Prostate gland (tissue), 2 donors: ENCODE results near the gene INPP5F.

ENCODE experiments used
- POLR2A ChIP-seq: fragments of 450-650 bp; IDR thresholded peaks from one replicate; pipeline ENCODE4 v1.6.1; 2016; ENCODE audit warnings: antibody characterized with exemption, mild to moderate bottlenecking
- POLR2AphosphoS5 ChIP-seq: sonication (generic); formaldehyde crosslinking; IDR thresholded peaks from one replicate; pipeline ENCODE4 v1.6.1; 2017; ENCODE audit warnings: antibody characterized with exemption
- TF ChIP-seq, protein P1 (sequence below), 4 experiments: fragments of 200-600 bp in 2 of 4; fragments of 450-650 bp in 2 of 4; sonication (generic) in 2 of 4; IDR thresholded peaks; 1 replicate in 3 of 4; 2 replicates in 1 of 4; pipeline ENCODE4 v1.5.1; 2016 to 2019; ENCODE audit warnings: antibody characterized with exemption in 4 of 4, mild to moderate bottlenecking in 2 of 4, moderate library complexity in 2 of 4

DNA sequence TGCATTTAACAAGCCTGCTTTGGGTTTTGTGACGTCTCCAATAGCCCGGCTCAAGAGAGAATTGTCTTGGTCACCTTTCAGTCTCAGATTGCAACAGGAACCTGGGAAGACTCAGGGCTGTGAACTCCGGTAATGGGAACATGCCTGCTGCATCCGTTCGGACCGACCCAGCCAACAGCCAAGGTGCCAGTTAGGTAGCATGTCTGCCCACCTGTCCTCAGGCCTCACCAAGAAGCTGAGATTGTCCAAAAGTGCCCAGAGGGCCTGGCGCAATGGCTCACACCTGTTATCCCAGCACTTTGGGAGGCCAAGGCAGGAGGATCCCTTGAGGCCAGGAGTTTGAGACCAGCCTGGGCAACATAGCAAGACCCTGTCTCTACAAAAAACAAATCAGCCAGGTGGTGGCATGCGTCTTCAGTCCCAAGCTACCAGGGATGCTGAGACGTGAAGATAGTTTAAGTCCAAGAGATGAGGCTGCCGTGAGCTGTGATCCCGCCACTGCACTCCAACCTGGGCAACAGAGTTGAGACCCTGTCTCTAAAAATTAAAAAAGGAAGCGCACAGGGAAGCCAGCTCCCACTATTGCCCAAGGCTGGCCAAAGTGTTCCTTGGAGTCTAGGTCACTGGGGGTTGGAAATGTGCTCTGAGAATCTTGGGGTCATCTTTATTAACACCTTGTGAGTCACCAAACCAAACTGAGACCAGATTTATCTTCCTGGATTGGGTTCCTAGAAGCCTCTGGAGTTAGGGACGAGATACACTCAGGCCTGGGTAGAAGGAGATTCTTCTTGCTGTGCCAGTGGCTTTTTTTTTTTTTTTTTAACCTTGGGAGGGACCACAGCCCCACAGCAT lies 47.7 kb upstream of the INPP5F start:
- TF ChIP-seq POLR2A (no peak), POLR2AphosphoS5 (no peak)
- TF ChIP-seq, protein P1, sequence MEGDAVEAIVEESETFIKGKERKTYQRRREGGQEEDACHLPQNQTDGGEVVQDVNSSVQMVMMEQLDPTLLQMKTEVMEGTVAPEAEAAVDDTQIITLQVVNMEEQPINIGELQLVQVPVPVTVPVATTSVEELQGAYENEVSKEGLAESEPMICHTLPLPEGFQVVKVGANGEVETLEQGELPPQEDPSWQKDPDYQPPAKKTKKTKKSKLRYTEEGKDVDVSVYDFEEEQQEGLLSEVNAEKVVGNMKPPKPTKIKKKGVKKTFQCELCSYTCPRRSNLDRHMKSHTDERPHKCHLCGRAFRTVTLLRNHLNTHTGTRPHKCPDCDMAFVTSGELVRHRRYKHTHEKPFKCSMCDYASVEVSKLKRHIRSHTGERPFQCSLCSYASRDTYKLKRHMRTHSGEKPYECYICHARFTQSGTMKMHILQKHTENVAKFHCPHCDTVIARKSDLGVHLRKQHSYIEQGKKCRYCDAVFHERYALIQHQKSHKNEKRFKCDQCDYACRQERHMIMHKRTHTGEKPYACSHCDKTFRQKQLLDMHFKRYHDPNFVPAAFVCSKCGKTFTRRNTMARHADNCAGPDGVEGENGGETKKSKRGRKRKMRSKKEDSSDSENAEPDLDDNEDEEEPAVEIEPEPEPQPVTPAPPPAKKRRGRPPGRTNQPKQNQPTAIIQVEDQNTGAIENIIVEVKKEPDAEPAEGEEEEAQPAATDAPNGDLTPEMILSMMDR (IDR thresholded peaks at IDR 0.05) = no peak
